Kasumi-1 (cell line): ENCODE measurements around the gene MOSPD3.

Source experiments
- DNase-seq, 2 experiments: peaks; one replicate each; lab custom pipeline; 2025; lab: John Stamatoyannopoulos, UW

MOSPD3 gene

GRCh38 chr7:100591596-100591995 is 20.7 kb upstream of the MOSPD3 start:
- no peak for DNase-seq

DNA sequence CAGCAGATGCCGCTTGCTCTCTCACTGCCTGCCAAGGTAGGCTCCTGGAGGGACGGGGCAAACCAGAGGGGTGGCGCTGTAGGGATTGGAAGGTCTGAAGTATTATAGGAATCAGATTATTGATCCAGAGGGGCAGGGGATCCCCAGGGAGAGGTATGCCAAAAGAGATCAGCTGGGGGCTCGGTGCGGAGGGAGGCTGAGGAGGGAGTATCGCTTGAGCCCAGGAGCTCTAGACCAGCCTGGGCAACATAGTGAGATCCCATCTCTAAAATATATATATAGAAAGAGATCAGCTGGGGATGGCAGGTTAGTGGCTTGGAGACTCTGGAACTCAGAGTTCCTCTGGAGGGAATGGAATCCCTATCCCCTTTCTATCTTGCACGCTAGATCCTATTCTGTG is 17.2 kb upstream of the MOSPD3 start:
- no peak for DNase-seq

GRCh38 chr7:100598425-100598824 is 13.9 kb upstream of the MOSPD3 start:
- DNase-seq: no peak

DNA sequence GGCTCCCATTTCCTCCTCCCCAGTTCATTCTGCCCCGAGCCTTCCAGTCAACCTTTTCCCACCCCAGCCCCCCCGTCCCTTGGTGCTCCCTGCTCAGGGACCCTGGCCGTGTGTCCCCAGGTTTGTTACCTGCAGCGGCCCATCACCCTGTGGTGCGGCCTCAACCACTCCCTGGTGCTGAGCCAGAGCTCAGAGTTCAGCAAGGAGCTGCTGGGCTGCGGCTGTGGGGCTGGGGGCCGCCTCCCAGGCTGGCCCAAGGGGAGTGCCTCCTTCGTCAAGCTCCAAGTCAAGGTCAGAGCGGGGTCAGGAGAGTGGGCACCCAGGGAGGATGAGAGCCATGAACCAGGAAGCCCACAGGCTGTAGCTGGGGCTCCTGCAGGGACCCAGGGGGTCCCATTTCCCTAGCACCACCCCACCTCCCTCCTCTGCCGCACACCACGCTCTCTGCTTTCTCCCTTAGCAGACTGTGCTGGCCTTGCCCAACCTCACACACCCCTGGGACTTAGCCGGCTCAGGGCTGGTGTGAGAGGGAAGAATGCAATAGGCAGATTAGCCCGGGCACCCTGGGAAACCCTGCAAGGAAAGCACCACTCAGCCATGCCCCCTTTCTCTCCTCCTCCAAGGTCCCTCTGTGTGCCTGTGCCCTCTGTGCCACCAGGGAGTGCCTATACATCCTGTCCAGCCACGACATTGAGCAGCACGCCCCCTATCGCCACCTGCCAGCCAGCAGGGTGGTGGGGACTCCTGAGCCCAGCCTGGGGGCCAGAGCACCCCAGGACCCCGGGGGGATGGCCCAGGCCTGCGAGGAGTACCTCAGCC is 12.2 kb upstream of the MOSPD3 start:
- no peak for DNase-seq

- DNase-seq: no peak
These were observed 11.7 kb upstream of the MOSPD3 start for GRCh38 chr7:100600730-100601038.

GRCh38 chr7:100602889-100603725 is 9.2 kb upstream of the MOSPD3 start:
- no peak for DNase-seq

- no peak for DNase-seq
These were observed 8.7 kb upstream of the MOSPD3 start for GRCh38 chr7:100603726-100604027.

- DNase-seq: peak; percentile 74 to 76
These were observed 8.0 kb upstream of the MOSPD3 start for GRCh38 chr7:100604028-100604975.

DNA sequence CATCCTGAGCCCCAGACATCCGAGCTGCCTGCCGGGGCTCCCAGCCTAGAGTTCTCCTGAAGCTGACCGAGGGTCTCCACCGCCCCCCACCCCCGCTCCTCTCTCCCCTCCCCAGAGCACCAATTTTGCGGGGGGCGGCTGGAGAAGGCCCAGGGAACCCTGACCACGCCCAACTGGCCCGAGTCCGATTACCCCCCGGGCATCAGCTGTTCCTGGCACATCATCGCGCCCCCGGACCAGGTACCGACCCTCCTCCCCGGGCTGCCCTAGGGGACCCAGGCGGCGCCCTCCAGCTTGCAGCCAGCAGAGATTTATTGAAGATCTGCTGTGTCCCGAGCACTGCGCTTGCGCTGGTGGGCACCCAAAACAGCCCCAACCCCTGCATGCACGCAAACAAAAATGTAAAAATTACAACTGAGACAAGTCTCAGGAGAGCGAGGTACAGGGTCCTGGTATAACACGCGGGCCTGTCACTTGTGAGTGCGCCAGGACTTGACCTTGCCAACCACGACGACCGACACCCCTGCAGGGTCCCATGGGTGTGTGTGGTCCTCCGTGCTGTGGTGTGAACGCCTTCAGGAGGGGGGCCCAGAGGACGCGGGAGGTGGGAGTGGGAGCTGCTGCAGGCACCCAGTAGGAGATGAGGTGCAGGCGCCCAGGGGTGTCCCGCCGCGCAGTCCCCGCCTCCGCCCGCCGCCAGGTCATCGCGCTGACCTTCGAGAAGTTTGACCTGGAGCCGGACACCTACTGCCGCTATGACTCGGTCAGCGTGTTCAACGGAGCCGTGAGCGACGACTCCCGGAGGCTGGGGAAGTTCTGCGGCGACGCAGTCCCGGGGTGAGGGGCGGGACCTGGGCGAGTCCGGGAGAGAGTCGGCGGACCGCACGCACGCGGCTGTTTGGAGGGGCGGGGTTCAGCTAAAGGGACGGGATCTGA is 7.1 kb upstream of the MOSPD3 start:
- DNase-seq: peak in 1 of 2 experiments; percentile 3

DNA sequence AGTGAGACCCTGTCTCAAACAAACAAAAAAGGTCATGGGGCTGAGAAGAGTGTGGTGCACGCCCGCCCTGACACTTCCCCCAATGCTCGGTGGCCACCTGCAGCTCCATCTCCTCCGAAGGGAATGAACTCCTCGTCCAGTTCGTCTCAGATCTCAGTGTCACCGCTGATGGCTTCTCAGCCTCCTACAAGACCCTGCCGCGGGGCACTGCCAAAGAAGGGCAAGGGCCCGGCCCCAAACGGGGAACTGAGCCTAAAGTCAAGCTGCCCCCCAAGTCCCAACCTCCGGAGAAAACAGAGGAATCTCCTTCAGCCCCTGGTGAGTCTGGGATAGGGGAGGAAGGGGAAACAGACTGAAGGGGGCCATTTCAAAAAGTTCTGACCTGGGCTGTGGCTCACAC is 6.0 kb upstream of the MOSPD3 start:
- no peak for DNase-seq

DNA sequence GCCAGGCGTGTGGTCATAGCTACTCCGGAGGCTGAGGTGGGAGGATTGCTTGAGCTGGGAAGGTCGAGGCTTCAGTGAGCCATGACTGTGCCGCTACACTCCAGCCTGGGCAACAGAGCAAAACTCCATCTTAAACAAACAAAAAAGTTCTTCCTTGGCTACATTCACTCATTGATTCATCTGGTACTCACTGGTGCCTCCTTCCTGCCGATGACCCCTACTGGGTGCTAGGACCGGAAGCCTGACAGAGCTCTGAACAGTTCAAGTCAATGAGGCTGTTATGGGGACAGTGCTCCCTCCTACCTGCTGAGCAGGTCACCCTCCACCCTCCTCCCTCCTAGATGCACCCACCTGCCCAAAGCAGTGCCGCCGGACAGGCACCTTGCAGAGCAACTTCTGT is 5.2 kb upstream of the MOSPD3 start:
- no peak for DNase-seq

- no peak for DNase-seq
These were observed 2.4 kb upstream of the MOSPD3 start for GRCh38 chr7:100609958-100610357.

GRCh38 chr7:100612730-100613390 is 520 bp downstream of the MOSPD3 start:
- no peak for DNase-seq

GRCh38 chr7:100613412-100614175 is 1.3 kb downstream of the MOSPD3 start:
- peak; percentile 52 to 53 for DNase-seq

DNA sequence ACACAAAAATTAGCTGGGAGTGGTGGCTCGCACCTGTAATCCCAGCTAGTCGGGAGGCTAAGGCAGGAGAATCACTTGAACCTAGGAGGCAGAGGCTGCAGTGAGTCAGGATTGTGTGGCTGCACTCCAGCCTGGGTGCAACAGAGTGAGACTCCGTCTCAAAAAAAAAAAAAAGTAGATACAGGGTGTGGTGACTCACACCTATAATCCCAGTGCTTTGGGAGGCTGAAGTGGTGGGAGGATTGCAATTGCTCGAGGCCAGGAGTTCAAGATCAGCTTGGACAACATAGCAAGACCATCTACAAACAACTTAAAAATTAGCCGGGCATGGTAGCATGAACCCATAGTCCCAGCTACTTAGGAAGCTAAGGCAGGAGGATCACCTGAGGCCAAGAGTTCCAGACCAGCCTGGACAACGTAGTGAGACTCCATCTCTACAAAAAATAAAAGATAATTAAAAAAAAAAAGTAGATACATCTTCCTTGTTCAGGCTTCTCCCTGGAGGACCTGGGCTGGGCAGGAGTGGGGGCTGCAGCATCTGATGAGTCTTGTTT is 2.0 kb downstream of the MOSPD3 start:
- DNase-seq: no peak

DNA sequence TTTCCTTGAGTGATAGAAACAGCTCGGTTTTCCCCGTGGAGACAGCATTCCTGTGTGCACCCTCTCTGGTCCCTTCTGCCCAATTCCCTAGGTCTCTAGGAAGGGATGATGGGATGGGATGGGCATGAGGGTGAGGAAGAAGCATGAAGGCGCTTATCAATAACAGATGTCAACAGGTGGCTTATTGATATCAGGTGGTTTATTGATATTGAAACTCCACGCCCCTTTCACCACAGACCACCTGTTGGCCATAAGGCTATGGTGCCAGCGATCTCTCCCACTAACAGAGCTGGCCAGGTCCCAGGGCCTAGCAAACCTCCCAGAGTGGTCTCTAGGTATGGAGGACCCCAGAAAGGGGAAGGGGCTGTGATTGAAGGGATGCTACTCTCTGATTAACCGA is 7.9 kb downstream of the MOSPD3 start:
- no peak for DNase-seq

DNA sequence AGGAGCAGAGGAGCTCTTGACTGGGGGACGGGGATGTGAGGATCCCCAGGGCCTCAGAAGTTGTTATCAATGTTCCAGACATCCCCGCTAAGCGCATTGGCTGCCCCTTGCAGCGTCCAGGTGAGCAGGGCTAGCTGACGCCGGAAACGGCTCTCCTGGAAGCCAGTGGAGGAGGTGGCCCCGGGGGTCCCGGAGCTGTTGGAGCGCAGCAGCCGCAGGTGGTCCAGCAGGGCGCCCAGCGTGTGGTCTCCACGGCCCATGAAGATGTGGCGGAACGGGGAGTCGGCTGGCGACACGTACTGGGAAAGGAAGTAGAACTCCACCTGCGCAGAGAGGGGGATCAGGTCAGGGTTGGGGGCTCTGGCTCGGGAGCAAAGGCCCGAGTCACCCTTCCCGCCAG is 8.5 kb downstream of the MOSPD3 start:
- no peak for DNase-seq

GRCh38 chr7:100621554-100621953 is 9.2 kb downstream of the MOSPD3 start:
- DNase-seq: no peak

- DNase-seq: no peak
These were observed 11.8 kb downstream of the MOSPD3 start for GRCh38 chr7:100623951-100624824.
